GM19372 (cell line): ENCODE results near the gene TEF.

ENCODE experiments used
- ATAC-seq: cut with Tn5 transposase; IDR thresholded peaks from one replicate; pipeline ENCODE4 v1.9.1; 2021; ENCODE audit warnings: mild to moderate bottlenecking, low read depth, moderate library complexity; ENCODE audit not compliant: unreplicated experiment

Gene TEF

DNA sequence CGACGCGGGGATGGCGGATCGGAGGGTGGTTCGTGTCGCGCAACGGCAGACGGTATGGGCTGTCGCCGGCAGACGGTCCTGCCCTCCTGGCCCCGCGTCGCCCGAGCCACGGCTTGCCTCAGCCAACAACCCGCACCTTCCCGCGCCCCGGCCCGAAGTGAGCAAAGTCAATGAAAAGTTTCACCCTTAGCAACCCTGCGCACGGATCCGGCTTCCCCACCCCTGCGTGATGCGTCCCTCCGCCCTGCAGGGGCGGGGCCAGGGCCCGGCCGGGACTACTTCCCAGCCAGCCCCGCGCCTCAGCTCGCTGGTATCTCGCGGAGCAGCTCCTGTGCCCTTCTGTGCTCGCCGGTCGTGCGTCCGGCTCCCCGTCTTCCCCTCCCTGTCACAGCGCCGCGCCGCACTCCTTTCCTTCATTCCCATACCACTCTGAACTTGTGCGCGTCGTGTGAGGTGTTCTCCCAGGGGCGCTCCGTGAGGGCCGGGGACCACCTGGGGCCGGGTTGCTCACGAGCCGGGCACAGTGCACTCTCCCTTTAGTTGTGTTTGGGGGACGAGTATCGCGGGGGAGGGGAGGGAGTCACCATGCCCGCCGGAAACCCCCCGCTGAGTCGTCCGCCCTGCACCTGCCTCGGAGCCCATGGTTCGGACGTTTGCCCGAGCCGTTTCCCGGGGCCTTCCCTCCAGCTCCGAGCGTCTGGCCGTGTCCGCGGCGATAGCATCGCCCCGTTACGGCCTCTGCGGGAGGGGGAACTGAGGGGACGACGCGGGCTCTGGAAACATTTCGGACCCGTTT is 65.1 kb downstream of the TEF start, which contains the start of gene TOB2:
Gene TOB2, minus strand, starts transcription at position 163 of the 796 bp plus-strand sequence. CDS start 9,456 bp downstream, outside the sequence.
- ATAC-seq, result peak; percentile 37

DNA sequence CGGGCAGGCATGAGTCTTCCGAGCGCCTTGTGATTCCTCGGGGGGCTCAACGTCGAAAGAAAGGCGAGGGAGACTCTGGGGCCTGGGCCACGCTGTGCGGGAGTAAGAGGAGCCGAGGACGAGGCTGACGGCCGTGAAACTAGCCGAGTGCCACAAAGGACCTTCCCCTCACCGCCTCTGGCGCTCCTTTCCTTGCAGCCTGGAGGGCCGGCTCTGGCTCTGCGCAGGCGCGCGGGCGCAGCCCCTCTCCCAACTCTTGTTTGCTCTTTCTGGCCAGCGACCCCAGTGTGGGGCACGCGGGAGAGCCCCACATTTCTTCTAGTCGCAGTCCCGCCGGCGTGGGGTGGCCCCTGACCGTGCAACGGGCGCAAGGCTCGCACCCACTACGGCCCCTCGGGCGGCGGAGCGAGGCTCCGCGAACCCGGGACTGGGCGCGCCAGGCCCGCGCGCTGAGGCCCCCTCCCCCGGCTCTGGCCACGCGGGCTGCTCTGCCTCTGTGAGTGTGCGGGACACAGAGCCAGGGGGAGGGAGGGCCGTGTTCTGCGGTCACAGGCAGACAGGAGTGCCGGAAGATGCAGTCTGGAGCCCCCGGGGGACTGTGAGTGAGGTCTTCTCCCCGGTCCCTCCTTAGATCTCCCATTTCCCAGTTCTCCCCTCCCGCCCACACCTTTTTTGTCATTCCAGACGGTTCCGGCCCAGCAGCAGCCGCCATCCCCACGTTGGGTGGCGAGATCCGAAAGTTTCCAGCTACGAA is 65.9 kb downstream of the TEF start:
- no peak for ATAC-seq

DNA sequence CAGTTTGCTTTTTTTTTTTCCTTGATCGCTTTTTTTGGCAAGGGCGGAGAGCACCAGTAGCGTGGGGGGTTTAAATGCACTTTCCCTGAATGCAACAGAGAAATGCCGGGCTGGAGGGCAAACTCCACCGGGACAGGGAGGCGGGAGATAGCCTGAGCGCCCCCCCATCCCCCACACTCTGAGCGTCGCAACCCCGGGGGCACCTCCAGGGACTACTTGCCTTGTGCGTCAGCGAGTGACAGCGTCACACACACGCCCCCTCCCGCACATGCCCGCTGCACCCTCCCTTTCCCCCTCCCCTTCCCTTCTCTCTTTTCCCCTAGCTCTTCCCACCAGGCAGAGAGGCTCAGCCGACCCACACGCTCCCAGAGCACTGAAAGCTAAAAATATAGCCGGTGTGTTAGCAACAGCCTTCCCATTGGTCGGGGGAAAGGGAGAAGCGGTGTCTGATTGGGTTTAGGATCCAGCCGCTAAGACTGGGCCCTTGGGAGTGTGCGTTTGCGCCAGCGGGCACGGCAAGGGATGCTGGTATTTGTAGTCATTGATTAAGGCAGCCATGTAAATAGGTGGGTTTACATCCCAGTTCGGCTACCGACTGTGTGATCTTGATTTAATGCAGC is 66.6 kb downstream of the TEF start:
- peak; percentile 49 for ATAC-seq
